ES-I3 (cell line): ENCODE data around the gene IMPG1.

ENCODE experiments used
- H3K36me3 ChIP-seq: 2 replicates; pipeline ENCODE4 v1.6.1; 2013; ENCODE audit warnings: mild to moderate bottlenecking, low read length, control low read depth, moderate library complexity; ENCODE audit not compliant: insufficient read depth
- H3K4me1 ChIP-seq: 2 replicates; pipeline ENCODE4 v1.6.1; 2013; ENCODE audit warnings: mild to moderate bottlenecking, control low read depth, low read length; ENCODE audit not compliant: insufficient read depth
- H3K9ac ChIP-seq: 2 replicates; pipeline ENCODE4 v1.6.1; 2013; ENCODE audit warnings: low read depth, mild to moderate bottlenecking, low read length, moderate library complexity
- H3K9me3 ChIP-seq: 2 replicates; pipeline ENCODE4 v1.6.1; 2013; ENCODE audit warnings: mild to moderate bottlenecking, low read length, moderate library complexity; ENCODE audit not compliant: control insufficient read depth, insufficient read depth

IMPG1 gene

DNA sequence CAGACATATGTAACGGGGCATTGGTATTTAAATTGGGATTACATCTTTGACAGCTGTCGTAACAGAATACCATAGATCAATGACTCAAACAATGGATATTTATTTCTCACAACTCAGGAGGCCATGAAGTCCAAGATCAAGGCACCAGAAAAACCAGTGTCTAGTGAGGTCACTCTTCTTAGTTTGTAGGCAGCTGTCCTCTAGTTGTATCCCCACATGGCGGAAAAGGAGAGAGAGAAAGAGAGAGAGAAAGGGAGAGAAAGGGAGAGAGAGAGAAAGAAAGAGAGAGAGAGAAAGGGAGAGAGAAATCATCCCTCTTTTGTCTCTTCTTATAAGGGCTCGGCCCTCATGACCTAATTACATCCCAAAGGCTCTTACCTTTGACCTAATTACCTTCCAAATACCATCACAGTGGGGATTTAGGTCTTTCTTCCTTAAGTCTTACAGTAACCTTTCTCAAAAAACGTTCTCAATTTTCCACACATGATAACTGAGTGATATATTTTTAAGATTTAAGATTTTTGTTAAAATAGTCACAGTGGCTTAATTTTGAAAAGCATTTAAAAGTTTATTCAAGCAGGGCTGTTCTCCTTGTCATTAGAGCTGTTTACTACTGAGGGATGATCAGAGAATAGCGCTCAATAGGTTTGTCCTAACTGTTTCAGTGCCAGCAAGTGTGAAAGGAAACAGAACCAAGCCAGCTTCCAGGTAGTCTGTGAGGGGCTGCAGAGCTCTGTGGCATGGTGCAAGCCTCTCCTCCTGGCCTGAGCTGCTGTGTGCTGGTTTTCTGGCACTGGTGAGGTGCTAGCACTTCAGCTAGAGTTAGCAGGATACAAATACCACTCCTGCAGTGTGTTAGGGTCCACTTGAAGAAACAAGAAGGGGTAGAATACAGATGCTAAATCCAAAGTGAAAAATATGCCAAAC is 79.0 kb downstream of the IMPG1 start:
- H3K9ac ChIP-seq: no peak overlapping the region; the same call in 1 of the 2 replicates
- no peaks in the 10 kb centered on the region for H3K36me3 ChIP-seq
- no peaks in the 10 kb centered on the region for H3K9me3 ChIP-seq
- peaks cover 21% of the 10 kb centered on the region for H3K4me1 ChIP-seq

DNA sequence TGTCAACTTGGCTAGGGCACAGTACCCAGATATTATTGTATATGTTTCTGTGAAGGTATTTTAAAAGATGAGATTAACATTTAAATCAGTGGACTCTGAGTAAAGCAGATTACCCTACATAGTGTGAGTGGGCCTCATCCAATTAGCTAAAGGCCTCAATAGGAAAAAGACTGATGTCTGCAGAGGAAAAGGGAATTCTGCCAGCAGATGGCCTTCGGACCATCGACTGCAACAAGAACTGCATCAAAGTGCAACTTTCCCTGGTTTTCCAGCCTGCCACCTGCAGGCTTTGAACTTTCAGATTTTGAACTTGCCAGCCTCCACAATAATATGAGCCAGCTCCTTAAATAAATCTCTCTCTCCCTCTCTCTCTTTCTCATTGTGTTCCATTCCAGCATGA is 80.5 kb downstream of the IMPG1 start:
- Histone ChIP-seq H3K9ac (no peak overlapping the region), H3K36me3 (no peaks in the 10 kb centered on the region), H3K4me1 (peaks cover 21% of the 10 kb centered on the region), H3K9me3 (no peaks in the 10 kb centered on the region)

DNA sequence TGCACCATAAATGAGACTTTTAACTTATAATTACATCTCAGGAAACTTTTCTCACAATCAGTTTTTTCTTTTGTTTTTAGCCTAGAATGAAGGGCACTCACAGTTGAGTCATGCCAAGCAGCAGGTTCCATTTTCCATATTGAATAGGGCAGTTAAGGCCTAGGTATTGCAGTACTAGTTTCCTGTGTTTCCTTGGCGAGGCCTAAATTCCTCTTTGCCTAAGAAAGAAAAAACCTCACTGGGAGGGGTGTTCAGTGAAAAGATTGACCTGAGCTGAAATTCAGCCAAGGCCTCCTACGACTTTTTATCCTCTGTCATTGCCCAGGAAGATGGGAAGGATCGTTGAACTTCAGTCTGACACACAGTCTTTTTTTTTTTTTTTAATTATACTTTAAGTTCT is 85.5 kb downstream of the IMPG1 start:
- Histone ChIP-seq H3K9me3 (no peaks in the 10 kb centered on the region), H3K9ac (no peak overlapping the region), H3K4me1 (peaks cover 20% of the 10 kb centered on the region), H3K36me3 (no peaks in the 10 kb centered on the region)

DNA sequence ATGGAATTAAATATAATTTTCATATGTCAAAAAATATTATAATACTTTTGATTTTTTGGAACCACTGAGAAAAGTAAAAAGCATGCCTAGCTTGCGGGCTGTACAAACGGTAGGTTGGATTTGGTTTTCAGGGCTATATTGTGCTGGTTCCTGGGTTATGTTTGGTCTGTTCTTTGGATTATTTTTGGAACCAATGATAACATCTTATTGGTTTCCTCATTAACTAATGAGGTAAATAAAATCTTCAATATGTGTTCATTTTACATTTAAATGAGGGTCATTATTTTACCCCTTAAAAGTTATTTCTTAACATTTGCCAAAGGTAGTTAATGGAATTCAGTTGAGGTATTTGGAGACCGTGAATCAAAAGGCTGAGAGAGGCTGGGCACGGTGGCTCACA is 96.6 kb downstream of the IMPG1 start:
- H3K9ac ChIP-seq: no peak overlapping the region
- no peaks in the 10 kb centered on the region for H3K36me3 ChIP-seq
- H3K4me1 ChIP-seq: no peaks in the 10 kb centered on the region
- no peaks in the 10 kb centered on the region; the same call in 1 of the 2 replicates for H3K9me3 ChIP-seq

DNA sequence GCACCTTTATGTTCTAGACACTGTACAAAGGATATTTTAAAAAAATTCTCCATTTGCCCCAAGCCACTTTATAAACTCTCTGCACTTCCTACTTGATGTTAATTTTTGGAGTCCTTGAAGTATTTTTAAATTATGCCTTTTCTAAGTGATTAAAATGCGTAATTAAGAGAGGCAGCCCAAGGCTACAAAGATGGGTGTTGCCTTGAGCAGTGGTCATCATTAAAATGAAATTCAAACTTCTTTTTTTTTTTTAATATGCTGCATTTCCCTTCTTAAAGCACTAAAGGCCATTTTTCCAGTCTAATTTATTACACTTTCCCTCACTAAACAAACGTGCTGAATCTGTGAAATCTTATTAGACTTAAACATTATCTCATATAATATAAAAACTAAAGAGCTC is 102.4 kb downstream of the IMPG1 start:
- H3K36me3 ChIP-seq: no peaks in the 10 kb centered on the region
- no peaks in the 10 kb centered on the region for H3K4me1 ChIP-seq
- no peaks in the 10 kb centered on the region for H3K9me3 ChIP-seq
- H3K9ac ChIP-seq: no peak overlapping the region

DNA sequence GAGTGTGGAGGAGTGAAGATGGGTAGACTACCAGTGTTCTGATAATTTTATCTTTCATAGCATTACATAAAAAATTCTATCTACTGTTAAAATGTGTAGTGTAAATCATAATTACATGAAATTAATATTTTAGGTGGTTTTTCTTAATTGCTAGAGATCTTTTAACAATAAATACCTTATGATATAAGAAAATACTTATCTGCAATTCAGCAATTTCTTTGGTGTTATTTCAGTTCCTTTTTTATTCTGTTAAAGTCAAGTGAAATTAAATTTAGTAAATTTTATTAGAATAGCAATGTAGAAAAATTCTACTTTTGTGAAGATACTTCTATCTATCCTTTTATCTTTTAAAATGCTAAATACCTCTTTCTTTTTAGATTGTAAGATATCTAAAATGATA is 104.3 kb downstream of the IMPG1 start:
- H3K4me1 ChIP-seq: no peaks in the 10 kb centered on the region
- no peaks in the 10 kb centered on the region for H3K36me3 ChIP-seq
- no peak overlapping the region for H3K9ac ChIP-seq
- no peaks in the 10 kb centered on the region for H3K9me3 ChIP-seq

DNA sequence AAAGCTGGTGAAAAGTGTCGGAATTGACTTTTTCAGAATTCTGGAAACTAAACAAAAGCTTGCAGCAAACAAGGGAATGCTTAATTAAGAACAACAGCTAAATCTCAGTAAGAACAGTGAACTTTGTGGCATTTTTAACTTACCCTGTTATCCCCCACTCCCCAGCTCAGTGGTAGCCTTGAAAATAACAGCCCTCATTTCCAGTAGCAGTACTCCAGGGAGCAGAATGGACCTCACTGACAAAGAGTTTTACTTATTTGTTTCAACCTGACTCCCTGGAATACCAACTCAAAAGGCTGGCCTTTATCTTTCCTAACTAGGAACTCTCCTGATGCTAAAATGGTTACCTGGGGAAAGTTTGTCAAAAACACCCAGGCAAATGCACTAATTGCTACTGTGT is 108.9 kb downstream of the IMPG1 start:
- H3K36me3 ChIP-seq: no peaks in the 10 kb centered on the region; the same call in 1 of the 2 replicates
- H3K9ac ChIP-seq: no peak overlapping the region
- H3K9me3 ChIP-seq: no peaks in the 10 kb centered on the region; the same call in 1 of the 2 replicates
- no peaks in the 10 kb centered on the region for H3K4me1 ChIP-seq

DNA sequence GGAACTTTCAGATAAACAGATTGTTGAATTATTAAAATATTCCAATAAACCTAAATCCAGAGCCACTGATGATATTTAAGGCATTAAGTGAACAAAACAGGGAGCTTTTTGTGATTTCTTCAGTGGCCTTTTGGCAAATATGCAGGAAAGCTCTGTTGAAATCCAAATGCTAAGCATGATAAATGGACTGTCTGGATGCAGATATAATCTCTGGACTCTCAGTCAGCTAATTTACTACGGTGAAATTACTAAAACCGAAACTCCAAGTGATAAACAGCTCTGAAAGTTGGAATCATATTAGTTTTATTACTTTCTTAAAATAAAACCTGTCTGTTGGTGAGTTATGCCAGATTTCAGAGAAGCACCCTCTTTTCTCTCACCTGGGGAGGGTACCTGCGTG is 120.3 kb downstream of the IMPG1 start:
- H3K36me3 ChIP-seq: no peaks in the 10 kb centered on the region

DNA sequence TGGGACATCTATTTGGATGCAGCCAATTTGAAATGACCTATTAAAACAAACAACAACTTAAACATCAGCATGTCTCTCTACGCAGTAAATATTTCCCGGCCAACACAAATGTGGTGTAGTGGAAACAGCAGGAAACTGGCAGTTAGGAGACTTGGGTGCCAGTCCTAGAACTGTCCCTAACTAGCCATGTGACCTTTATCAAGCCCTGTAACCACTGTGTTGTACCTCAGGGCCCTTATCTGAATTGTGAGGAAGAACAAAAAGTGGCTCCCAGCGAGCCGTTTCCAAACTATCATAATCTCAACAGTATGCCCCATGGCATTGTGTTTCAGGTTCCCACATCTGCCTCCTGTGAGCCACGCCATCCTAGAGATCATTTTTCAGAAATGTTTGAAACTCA is 124.5 kb downstream of the IMPG1 start:
- Histone ChIP-seq H3K9me3 (no peaks in the 10 kb centered on the region), H3K36me3 (no peaks in the 10 kb centered on the region), H3K9ac (no peak overlapping the region), H3K4me1 (peaks cover 14% of the 10 kb centered on the region; the same call in 1 of the 2 replicates)

More for the DNA sequence above, 120.3 kb downstream of the IMPG1 start:
- no peak overlapping the region for H3K9ac ChIP-seq
- no peaks in the 10 kb centered on the region for H3K9me3 ChIP-seq
- no peaks in the 10 kb centered on the region for H3K4me1 ChIP-seq

DNA sequence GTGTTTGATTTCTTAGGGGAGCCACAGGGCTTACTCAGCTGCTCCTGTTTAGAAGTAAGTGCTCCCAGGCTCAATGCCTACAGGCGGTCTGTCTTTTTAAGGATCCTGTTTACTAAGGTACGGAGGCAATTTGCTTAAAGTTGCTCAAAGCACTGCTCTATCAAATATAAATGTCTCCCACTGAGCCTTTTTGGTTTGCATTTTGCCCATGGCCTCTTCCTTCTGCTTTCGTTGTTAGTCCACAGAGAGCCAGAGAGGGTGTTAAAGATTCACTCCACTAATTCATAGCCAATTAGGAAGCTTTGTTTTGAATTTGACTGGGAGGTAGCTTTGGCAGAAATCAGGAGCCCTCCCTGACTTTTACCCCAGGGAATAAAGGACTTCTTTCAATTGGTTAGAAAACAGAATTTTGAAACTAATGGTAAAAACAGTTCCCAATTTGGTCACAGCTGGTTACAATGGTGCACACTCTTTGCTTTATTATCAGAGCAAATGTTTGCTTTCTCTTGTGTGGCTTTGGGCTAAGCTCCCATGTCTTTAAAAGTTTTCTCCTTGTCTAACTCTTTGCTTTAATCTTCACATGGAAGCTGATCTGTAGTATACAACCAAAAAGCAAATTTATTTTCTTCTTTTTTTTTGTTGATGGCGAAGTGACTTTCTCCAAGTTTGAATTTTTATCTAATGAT is 126.2 kb downstream of the IMPG1 start:
- peaks cover 14% of the 10 kb centered on the region; the same call in 1 of the 2 replicates for H3K4me1 ChIP-seq
- H3K9me3 ChIP-seq: no peaks in the 10 kb centered on the region
- no peaks in the 10 kb centered on the region for H3K36me3 ChIP-seq
- no peak overlapping the region for H3K9ac ChIP-seq

DNA sequence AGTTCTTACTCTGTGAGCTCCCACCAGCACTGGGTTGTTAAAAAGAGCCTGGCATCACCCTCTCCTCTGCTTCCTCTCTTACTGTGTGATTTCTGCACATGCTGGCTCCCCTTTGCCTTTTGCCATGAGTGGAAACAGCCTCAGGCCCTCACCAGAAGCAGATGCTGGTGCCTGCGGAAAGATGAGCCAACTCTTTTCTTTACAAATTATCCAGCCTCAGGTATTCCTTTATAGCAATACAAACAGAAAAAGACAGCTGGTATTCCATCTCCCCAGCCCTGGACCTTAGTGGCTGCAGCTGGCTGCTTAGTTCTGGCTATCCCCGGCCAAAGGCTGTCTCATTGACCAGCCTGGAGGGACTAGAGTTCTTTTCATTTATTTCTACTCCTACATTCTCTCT is 129.1 kb downstream of the IMPG1 start:
- Histone ChIP-seq H3K9ac (no peak overlapping the region), H3K36me3 (no peaks in the 10 kb centered on the region), H3K4me1 (peaks cover 14% of the 10 kb centered on the region; the same call in 1 of the 2 replicates), H3K9me3 (no peaks in the 10 kb centered on the region)

DNA sequence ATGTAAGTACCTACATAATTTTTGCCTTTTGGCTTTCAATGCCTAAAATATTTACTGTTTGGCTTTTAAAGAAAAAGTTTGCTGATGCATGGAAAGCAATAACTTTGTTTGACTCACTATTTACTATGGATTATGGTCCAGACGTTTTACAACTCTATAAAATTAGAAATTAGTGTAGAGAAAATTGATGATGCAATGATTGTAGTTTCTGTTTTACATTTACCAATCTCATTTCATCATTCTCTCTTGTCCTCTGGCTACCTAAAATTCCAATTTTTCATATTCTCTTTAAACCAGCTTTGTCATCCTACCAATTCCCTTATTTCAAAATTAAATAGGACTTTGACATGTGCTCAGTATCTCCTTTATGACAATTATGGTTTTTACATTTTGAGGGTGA is 131.0 kb downstream of the IMPG1 start:
- no peaks in the 10 kb centered on the region for H3K9me3 ChIP-seq
- H3K4me1 ChIP-seq: peaks cover 10% of the 10 kb centered on the region; the same call in 1 of the 2 replicates
- no peaks in the 10 kb centered on the region for H3K36me3 ChIP-seq
- no peak overlapping the region for H3K9ac ChIP-seq

DNA sequence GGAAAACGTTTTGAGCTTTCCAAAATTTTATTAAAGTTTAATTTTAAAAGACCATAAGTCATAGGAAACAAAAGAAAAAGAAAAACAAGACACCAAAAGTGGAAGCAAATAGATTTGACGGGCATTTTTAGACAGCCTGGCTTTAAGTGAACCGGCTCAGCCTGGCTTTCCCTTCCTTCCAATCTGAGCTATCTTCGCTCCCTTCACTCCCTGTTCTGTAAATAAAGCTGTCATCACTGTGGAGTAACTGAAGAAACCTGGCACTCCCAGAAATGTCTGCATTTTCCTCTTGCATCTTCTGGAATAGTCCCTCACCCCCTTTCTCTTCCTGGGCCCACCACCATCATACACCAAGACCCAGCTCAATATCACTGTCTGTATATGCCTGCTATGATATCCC is 131.9 kb downstream of the IMPG1 start:
- Histone ChIP-seq H3K9ac (no peak overlapping the region), H3K36me3 (no peaks in the 10 kb centered on the region), H3K4me1 (peaks cover under 1% of the 10 kb centered on the region; the same call in 1 of the 2 replicates), H3K9me3 (no peaks in the 10 kb centered on the region)

DNA sequence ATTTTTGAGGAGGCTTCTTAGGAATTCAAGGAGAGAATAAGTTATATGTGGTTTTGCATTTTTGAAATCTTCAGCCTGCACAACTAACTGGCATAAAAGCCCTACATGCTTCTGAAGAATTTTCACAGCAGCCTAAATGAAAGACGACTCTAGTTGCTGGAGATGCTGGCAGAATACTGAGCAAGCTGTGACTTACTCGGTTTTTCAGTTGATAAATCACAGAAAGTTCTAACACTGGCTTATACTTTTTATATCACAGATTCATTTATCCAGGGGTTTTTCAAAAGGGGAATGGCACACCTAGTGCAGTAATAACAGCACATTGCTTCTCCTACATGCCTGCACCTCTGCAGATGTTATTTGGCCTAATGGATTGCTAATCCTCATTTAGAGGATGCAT is 134.6 kb downstream of the IMPG1 start:
- no peak overlapping the region for H3K9ac ChIP-seq
- H3K4me1 ChIP-seq: peaks cover 9% of the 10 kb centered on the region
- H3K9me3 ChIP-seq: no peaks in the 10 kb centered on the region
- no peaks in the 10 kb centered on the region for H3K36me3 ChIP-seq

DNA sequence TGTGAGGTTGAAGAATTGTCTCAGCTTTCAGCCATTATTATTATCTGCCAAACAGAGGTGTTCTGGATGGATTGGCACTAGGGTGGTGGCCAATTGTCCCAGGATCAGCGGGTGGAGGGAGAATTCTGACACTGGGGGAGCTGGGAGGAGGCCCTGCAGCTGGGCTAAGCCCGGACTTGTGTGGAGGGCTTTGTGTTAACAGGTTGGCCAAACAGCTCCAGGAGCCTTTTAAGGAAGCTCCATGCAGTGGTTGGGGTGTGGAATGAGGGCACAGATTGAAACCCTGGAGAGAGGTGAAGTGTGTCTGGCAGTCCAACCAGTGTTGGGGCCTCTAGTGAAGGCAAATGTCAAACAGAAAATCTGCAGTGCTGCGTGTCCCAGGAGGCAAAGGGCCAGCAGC is 135.8 kb downstream of the IMPG1 start:
- H3K36me3 ChIP-seq: no peaks in the 10 kb centered on the region
- no peak overlapping the region for H3K9ac ChIP-seq
- H3K4me1 ChIP-seq: peaks cover 9% of the 10 kb centered on the region
- H3K9me3 ChIP-seq: no peaks in the 10 kb centered on the region
